ENCODE data around the gene DMD. TPM values are rescaled to one million over a fixed set of nuclear protein-coding genes. Genes with fewer than 3 reads are reported as not detected.

The DMD gene
- total RNA-seq, 1 experiment from 2014 or later, result 6.2 TPM

DNA sequence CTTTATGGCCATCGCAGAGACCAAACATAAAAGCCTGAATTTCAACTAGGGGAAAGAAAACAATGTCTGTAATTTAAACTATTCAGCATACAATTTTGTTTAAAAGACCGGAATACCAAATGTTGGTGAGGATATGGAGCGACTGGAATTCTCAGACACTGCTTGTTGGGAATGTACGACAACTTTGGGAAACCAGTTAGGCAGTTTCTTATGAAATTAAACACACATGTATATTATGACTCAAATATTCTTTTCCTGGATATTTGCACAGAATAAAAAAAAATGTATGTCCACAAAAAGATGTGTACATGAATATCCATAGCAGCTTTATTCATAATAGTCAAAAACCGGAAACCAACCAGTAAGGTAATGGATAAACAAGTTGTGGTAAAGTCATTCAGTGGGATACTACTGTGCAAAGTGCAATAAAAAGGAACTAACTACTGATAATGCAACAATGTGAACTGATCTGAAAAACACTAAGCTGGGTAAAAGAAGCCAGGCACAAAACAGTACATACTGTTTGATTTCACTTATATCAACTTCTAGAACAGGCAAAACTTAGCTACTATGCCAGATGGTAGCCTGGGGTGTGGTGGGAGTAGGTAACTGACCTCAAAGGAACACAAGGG, 1986.9 kb downstream of the DMD start:
- DNase-seq (ENCODE audit: low read depth), result no peak
- in situ Hi-C loops (cut with HindIII; ENCODE audit: low pct_unique_long_range_greater_than_20kb, low sequenced_read_pairs), result no loop called here

DNA sequence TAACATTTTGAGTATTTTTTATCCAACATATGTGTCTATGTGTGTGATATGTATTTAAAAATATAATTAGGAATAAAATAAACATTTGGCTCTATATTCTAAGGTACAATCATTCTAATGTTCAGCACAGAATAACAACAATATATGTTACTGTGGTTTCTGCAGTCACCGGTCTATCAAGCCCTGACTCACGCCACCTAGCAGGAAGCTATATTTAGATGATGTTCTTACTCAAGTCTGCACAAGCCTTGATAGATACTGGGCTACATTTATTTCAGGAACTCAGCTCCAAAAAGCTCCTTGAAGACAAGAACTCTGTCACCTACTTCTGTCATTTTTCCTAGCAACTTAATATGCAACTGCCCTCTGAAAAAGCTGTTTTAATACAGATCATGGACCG, 1987.5 kb downstream of the DMD start:
- in situ Hi-C loops (cut with HindIII; ENCODE audit: low pct_unique_long_range_greater_than_20kb, low sequenced_read_pairs), result no loop called here
- no peak for DNase-seq (ENCODE audit: low read depth)

DNA sequence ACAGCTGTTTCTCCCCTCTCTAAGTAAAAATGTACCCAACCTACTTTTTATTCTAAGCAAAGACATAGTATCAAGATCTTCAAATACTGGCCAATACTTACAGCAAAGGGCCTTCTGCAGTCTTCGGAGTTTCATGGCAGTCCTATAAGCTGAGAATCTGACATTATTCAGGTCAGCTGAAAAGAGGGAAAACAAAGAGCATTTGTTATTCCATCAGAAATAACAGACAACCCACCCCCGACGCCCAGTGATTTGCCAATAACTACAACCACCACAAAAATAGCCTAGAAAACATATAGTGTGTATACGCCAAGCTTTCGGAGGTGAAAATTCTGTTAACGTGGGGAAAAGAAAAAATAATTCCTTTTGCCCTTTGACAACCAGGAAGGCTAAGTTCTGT, 1988.4 kb downstream of the DMD start:
- no peak for DNase-seq (ENCODE audit: low read depth)
- in situ Hi-C loops (cut with HindIII; ENCODE audit: low pct_unique_long_range_greater_than_20kb, low sequenced_read_pairs), result no loop called here

DNA sequence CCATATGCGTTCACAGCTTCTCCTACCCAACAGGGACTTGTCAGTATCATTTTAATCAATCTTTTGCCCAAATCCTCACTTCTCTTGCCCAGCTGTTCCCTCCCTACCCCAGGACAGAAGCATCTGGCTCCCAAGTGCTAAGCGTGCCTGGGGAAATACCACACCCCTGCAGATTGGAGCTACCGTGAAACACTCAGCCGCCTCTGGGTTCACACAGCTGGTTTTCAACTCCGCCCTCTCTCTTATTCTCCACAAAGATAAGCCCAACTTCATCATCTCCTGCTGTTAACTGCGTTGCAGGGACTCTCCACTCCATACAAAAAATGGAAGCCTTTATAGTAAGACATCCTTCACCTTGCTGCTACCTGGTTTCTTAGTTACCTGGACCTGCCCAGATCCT, 1992.2 kb downstream of the DMD start:
- no peak for DNase-seq (ENCODE audit: low read depth)
- in situ Hi-C loops (cut with HindIII; ENCODE audit: low pct_unique_long_range_greater_than_20kb, low sequenced_read_pairs), result no loop called here

DNA sequence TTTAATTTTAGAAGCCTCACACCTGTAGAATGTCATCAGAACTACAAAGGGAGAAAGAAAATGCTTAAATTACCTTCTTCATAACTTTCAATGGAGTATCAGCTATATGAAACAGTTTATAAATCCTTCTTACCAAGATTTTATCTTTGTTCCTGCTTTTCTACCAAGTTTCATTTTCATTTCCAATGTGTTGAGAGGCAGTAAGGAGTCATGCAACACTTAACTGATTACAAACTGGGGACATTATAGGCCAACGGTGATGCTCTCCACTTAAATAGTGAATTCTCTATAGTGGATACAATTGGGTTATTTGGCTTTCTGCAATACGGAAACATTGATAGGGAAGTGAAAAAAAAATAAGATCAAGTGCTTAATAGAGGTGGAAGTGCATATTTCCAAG, 1994.3 kb downstream of the DMD start:
- no peak for DNase-seq (ENCODE audit: low read depth)
- in situ Hi-C loops (cut with HindIII; ENCODE audit: low pct_unique_long_range_greater_than_20kb, low sequenced_read_pairs), result no loop called here

DNA sequence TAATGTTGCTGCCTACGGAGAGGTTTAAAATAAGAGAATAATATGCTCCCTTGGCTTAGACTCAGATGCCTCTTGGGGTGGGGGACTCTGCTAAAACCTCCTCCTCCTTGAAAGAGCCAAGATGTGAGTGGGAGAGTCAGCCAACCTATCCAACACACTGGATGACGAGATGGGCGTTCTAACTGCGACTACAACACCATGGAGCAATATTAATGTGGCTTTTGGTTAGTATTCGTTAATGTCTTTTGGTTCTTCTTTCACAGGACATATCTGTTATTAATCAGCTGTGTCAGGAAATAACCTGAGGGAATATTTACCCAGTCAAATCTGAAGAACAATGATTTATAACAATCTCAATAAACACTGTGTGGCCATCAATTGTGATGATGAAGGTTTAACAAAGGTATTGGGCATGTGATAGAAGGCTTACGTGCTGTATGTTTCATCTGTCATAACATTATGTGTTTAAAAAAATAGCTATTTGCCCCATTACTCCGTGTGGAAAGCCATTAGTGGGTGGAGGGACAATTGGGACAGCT, 1996.0 kb downstream of the DMD start:
- DNase-seq (ENCODE audit: low read depth), result no peak
- in situ Hi-C loops (cut with HindIII; ENCODE audit: low pct_unique_long_range_greater_than_20kb, low sequenced_read_pairs), result no loop called here

DNA sequence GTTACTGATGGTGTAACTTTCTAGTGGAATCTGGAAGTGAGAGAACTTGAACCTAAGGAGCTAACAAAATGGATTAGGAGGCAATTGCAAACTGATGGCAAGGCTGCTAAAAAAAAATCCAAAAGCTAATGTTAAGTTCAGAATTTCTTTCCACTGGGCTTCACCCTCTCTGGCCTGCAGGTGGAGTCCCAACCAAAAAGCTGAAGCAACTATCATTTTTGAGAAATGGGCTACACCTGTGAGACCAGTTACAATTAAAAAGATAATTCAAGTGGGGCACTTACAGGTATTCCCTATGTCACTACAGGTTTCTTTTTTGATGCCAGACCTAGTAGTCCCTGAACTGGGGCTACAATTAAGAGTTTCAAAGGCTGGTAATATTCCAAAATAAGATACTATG, 1997.4 kb downstream of the DMD start:
- in situ Hi-C loops (cut with HindIII; ENCODE audit: low pct_unique_long_range_greater_than_20kb, low sequenced_read_pairs), result no loop called here
- no peak for DNase-seq (ENCODE audit: low read depth)

DNA sequence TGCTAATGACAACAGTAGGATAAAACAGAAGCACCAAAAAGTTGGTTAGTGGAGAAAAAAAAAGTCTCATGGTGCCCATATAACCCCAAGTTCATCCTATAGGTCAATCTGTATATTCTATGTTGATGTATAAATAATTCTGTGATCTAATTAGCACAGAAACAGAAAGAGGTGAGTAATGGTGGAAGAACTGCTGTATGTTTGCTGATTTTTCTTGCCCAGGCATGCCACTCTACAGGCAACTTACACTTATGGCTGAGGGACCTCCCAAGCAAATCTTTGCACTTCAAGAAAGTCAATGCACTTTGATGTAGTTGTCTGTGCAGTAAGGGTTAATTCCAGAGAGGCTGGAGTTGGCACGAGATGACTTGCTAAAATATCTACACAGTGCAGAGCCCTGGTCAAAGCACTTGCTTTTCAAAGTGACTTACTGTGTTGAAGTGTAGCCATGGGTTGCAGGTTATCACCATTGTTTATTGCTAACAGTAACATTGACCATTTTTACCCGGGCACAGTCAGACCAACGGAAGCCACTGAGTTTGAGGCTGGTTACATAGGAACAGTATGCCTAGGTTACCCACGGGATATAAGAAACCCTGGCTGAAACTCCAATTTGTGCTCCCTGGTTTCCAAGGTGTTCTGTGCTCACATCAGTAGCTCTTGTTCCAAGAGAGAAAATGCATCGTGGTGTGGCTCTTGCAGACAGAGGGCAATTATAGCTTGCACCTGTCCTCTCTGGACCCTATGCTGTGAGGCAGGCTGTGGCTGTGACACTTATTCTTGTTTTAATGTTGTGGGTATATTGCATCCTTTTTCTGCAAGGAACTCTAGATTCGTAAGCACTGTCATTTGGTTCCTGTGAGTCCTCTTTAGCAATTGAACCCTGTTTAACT, 1998.2 kb downstream of the DMD start:
- DNase-seq (ENCODE audit: low read depth), result no peak
- in situ Hi-C loops (cut with HindIII; ENCODE audit: low pct_unique_long_range_greater_than_20kb, low sequenced_read_pairs), result no loop called here

DNA sequence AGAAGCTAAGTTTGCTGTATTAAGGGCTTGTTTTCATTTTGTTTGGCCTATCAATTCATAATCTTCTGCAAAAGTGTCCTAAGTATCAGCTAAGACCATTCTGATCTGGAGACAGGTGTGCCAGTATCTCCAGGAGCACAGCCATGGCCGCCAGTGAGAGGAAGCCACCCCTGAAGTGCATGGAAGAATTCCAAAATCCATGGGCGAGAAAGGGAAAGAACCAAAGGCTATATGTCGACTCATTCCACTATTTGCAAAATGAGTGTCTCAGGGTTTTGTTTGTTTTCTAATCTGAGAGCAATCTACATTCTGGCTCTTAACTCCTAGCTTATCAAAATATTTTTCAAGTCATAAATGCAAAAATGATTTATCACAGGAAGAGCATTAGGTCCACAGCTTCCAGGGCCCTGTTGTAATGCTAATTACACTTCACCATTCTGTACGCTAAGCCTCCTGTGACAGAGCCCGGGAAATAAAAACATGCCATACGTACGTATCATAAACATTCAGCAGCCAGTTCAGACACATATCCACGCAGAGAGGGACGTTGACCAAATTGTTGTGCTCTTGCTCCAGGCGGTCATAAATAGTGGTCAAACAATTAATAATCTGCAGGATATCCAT, 2002.2 kb downstream of the DMD start:
- in situ Hi-C loops (cut with HindIII; ENCODE audit: low pct_unique_long_range_greater_than_20kb, low sequenced_read_pairs), result no loop called here
- DNase-seq (ENCODE audit: low read depth), result peak; percentile 69

DNA sequence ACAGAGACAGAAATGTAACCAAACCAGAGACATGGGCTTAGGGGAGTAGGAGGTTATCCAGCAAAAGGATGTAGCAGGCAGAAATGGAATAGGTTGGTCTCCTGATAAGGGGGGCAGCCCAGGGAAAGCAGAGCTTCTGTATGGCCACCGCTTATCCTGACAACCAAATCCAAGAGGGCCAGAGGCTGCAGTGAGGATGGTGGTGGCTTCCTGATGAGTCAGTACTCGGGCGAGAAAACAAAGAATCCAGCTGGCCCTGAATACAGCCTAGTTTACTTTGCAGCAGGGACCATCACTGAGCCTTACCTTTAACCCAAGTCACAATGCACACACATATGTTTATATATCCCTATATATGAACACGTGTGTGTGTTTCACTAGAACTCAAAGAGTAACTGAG, 2009.8 kb downstream of the DMD start:
- in situ Hi-C loops (cut with HindIII; ENCODE audit: low pct_unique_long_range_greater_than_20kb, low sequenced_read_pairs), result no loop called here
- no peak for DNase-seq (ENCODE audit: low read depth)

DNA sequence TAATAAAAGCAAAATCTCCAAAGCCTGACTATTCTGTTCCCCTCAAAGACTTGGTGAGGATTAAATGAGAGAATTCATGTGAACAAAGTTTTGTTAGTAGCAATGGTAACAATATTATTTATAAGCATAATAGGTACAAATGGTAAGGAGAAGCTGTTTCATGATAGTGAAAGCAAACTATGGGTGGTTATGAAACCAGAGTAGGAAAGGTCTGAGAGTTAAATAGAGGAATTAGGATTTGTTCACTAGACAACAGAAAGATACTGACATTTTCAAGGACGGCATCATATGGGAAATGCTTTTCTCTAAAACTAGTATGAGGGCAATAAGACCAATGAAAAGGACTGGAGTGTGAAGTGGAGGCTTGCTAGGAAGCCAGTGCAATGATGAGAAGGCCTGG, 2010.9 kb downstream of the DMD start:
- in situ Hi-C loops (cut with HindIII; ENCODE audit: low pct_unique_long_range_greater_than_20kb, low sequenced_read_pairs), result no loop called here
- no peak for DNase-seq (ENCODE audit: low read depth)

DNA sequence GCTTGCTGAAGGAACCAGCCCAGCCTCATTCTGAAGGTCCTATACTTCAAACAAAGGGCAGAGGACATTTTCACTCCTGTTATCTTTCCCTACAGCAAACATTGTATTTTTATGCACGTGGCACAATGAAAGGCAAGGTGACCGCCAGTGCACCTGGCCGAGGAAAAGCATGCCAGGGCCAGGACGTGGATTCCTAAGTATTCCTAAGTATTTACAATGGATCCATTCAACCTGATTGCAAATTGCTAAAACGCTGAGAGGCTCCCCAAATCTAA, 2011.6 kb downstream of the DMD start:
- in situ Hi-C loops (cut with HindIII; ENCODE audit: low pct_unique_long_range_greater_than_20kb, low sequenced_read_pairs), result no loop called here
- DNase-seq (ENCODE audit: low read depth), result no peak

DNA sequence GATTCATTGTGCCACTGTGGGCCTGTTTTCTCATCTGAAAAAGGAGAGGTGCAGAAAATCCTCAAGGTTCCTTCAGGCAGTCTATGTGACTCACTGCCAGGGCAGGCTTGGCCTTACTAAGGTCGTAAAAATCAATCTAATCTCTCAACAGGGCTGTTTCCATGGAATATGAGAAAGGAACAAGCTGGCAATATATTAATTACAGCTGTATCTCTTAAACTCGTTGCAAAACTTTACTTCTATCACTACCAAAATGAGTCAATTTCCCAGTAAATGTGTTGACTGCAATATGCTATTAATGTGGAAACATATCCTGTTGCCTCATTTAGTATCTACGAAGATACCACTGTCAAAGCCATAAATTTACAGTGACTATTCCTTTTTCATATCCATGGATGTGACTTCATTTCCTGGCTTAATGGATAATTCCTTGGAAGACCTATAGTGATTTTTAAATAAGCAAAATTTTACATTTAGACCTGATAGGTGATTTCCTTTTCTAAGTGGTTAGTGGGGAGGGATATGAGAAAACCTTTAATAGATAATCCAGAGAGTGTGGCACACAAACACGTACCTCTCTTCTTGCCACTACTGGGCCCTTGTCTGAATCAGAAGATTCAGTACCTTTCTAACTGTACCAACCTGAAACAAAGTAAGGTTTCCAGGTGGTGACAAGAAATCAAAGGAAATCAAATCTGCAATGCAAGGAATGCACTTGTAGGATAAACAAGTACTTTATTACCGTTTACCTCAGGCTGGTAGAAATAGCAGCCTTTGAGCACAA, 2012.1 kb downstream of the DMD start:
- no peak for DNase-seq (ENCODE audit: low read depth)
- in situ Hi-C loops (cut with HindIII; ENCODE audit: low pct_unique_long_range_greater_than_20kb, low sequenced_read_pairs), result no loop called here

DNA sequence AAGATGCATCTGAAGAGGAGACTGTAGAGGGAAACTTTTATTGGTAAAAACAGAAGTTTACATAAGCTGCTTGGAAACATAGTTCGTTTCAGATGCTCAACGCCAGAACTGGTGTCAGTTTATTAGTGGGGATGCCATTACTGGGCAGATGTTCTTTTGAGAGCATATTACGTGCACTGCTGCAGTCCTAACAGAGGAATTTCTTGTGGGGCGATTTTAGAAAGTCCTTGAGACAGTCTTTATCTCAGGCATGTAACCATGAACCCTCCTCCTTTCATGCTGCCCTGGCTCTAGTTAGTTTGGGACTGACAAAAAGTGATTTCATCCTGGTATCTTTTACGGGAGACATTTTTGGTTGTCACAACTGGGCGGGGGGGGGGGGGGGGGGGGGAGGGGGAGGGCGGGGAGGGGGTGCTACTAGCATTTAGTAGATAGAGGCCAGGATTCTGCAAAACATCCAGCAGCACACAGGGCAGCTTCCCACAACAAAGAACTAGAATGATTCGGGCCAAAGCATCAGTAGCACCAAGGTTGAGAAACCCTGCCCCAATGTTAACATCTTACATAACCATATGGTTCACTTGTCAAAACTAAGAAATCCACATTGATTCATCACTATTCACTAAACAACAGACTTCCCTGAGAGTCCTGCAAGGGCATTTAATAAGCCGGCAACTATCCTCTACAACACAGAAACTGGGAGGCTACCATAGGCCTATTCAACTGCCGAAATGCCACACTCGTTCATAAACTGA, 2021.0 kb downstream of the DMD start:
- in situ Hi-C loops (cut with HindIII; ENCODE audit: low pct_unique_long_range_greater_than_20kb, low sequenced_read_pairs), result no loop called here
- DNase-seq (ENCODE audit: low read depth), result no peak

DNA sequence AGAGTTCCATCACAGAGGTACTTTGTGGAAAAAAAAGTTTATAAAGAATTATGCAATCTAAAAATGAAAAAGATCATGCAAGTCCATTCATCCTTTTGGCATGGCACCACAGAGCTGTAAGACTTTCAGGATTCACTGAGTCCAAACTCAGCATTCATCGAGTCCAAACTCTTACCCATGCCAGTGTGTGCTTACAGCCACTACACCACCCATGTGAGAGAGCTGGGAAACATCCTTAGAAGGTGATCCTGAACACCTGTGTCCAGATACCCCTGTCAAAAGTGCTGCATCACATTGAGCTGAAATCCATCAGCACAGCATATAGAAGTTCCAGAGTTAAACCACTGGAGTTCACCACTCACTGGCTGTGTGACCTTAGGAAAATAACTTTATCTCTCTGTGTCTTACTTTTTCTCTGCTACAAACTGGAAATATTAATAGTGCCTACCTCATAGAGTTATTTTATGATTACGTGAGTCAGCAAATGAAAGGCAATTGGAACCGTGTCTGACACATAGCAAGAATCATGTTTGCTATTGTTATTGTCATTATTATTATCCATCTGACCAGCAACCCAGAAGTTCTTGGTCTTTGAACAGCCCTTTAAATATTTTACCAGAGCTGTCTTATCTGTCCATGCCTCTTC, 2024.5 kb downstream of the DMD start:
- DNase-seq (ENCODE audit: low read depth), result no peak
- in situ Hi-C loops (cut with HindIII; ENCODE audit: low pct_unique_long_range_greater_than_20kb, low sequenced_read_pairs), result no loop called here

DNA sequence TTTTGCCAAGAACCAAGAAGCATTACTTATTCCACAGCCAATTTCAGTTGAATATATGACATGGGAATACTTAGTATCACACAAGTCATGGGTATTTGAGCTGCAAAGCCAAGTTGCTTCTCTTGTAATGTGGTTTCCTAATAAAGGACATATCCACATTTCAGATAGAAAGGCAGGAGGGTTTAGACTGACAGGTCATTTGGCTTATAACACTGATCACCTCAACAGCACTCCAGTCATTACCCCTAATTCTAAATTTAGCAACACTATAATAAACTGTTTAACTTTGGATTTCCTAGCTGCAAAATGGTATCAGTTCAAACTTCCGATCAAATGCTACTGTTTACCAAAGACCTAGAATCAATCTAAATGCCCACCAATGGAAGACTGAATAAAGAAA, 2025.5 kb downstream of the DMD start:
- no peak for DNase-seq (ENCODE audit: low read depth)
- in situ Hi-C loops (cut with HindIII; ENCODE audit: low pct_unique_long_range_greater_than_20kb, low sequenced_read_pairs), result no loop called here

DNA sequence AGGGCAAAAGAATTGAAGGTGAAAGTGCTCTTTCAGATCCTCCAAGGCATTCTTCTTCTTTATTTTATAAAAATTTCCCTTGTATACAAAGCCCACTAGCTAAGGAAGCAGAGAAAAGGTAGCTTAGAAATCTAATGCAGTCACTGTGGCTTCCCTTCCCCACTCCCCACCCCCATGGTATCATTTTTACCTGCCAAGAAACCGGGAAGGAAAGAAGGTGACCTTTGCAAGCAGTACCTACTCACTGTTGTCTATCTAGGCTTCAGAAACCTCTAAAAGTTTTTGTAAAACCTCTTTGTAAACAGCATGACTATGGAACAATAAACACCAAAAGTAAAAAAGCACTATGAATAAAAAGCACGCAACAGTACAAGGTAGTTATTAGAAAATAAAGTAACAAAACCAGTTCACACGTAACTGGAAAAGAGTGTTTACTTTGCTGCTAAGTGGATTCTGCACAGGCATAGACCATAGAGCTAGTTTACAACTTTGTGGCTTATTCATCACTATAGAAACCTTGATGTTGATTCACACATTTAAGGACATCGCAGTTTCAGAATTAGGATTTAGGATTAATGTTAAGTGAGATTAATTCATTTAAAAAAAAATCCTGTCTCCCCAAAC, 2029.9 kb downstream of the DMD start:
- in situ Hi-C loops (cut with HindIII; ENCODE audit: low pct_unique_long_range_greater_than_20kb, low sequenced_read_pairs), result no loop called here

More for the DNA sequence above, 2029.9 kb downstream of the DMD start:
- DNase-seq (ENCODE audit: low read depth), result no peak

Measured in Caki2 (cell line).